GM23338 (cell line): Measurements from ENCODE around the gene KCNMB2. TPM values are rescaled to one million over a fixed set of nuclear protein-coding genes. Genes with fewer than 3 reads are reported as not detected.

Source experiments
- ATAC-seq: fragments of 200-7000 bp; cut with Tn5 transposase; 3 replicates; pipeline ENCODE4 v1.9.1; 2020
- DNase-seq: peaks from one replicate; pipeline ENCODE4 v3.0.0-alpha.2; 2015; ENCODE audit warnings: low spot score
- H2AFZ ChIP-seq: fragments of 200-600 bp; sonication (generic); 2 replicates; pipeline ENCODE4 v1.8.0; 2016; ENCODE audit warnings: antibody characterized with exemption, mild to moderate bottlenecking, moderate library complexity
- H3F3A ChIP-seq: fragments of 200-600 bp; sonication (generic); replicated peaks from 2 replicates; pipeline ENCODE4 v1.8.0; 2017; ENCODE audit warnings: antibody characterized with exemption, mixed run types, low read depth
- H3K27ac ChIP-seq: fragments of 200-600 bp; sonication (generic); 2 replicates; pipeline ENCODE4 v1.6.1; 2016; ENCODE audit warnings: low read depth
- H3K27me3 ChIP-seq: fragments of 200-600 bp; sonication (generic); 2 replicates; pipeline ENCODE4 v1.8.0; 2016; ENCODE audit warnings: mild to moderate bottlenecking, mixed run types, moderate library complexity; ENCODE audit not compliant: insufficient read depth
- H3K36me3 ChIP-seq: fragments of 200-600 bp; sonication (generic); 2 replicates; pipeline ENCODE4 v1.8.0; 2016; ENCODE audit warnings: mild to moderate bottlenecking; ENCODE audit not compliant: insufficient read depth
- H3K4me1 ChIP-seq: fragments of 200-600 bp; sonication (generic); 2 replicates; pipeline ENCODE4 v1.8.0; 2016; ENCODE audit warnings: mild to moderate bottlenecking, moderate library complexity; ENCODE audit not compliant: insufficient read depth
- H3K4me2 ChIP-seq: fragments of 200-600 bp; sonication (generic); 2 replicates; pipeline ENCODE4 v1.7.1; 2017; ENCODE audit warnings: mixed run types
- H3K4me3 ChIP-seq: fragments of 200-600 bp; sonication (generic); 2 replicates; pipeline ENCODE4 v1.6.1; 2016; ENCODE audit warnings: mixed run types
- H3K79me2 ChIP-seq: fragments of 200-600 bp; sonication (generic); replicated peaks from 2 replicates; pipeline ENCODE4 v1.8.0; 2017; ENCODE audit warnings: mild to moderate bottlenecking; ENCODE audit not compliant: insufficient read depth
- H3K9me2 ChIP-seq: fragments of 200-600 bp; sonication (generic); 2 replicates; pipeline ENCODE4 v1.8.0; 2017; ENCODE audit not compliant: insufficient read depth
- H4K20me1 ChIP-seq: fragments of 200-600 bp; sonication (generic); replicated peaks from 2 replicates; pipeline ENCODE4 v1.8.0; 2017; ENCODE audit warnings: mild to moderate bottlenecking; ENCODE audit not compliant: insufficient read depth
- H3K27ac Mint-ChIP-seq: 2 replicates; pipeline ENCODE4 v1.8.0; 2020; ENCODE audit warnings: inconsistent platforms, mild to moderate bottlenecking, moderate library complexity, mixed read lengths
- H3K27me3 Mint-ChIP-seq: 3 replicates; pipeline ENCODE4 v1.8.0; 2022; ENCODE audit warnings: low read depth, mild to moderate bottlenecking, moderate library complexity, mixed read lengths, inconsistent platforms; ENCODE audit not compliant: insufficient read depth, poor library complexity
- H3K36me3 Mint-ChIP-seq: 3 replicates; pipeline ENCODE4 v1.8.0; 2021; ENCODE audit warnings: low read depth, mild to moderate bottlenecking, inconsistent platforms, moderate library complexity, mixed read lengths
- H3K4me1 Mint-ChIP-seq: 3 replicates; pipeline ENCODE4 v1.8.0; 2020; ENCODE audit warnings: mild to moderate bottlenecking, inconsistent platforms, mixed read lengths
- H3K4me3 Mint-ChIP-seq: 3 replicates; pipeline ENCODE4 v1.8.0; 2021; ENCODE audit warnings: moderate library complexity, mild to moderate bottlenecking, inconsistent platforms, mixed read lengths
- H3K9me3 Mint-ChIP-seq: 3 replicates; pipeline ENCODE4 v1.8.0; 2020; ENCODE audit warnings: moderate library complexity, mild to moderate bottlenecking, inconsistent platforms, mixed read lengths
- CREB1 ChIP-seq: fragments of 250-450 bp; sonication (Bioruptor Pico); IDR thresholded peaks from 2 replicates; pipeline ENCODE4 v1.5.0; 2020; ENCODE audit warnings: low read depth, mild to moderate bottlenecking, moderate library complexity
- EZH2 ChIP-seq: fragments of 200-600 bp; sonication (generic); IDR thresholded peaks from one replicate; pipeline ENCODE4 v1.8.0; 2017; ENCODE audit warnings: antibody characterized with exemption, mild to moderate bottlenecking, low read depth; ENCODE audit not compliant: unreplicated experiment
- EZH2phosphoT487 ChIP-seq: fragments of 200-600 bp; sonication (generic); IDR thresholded peaks from one replicate; pipeline ENCODE4 v1.8.1; 2018; ENCODE audit warnings: antibody characterized with exemption; ENCODE audit not compliant: unreplicated experiment
- POLR2AphosphoS5 ChIP-seq: IDR thresholded peaks from 2 replicates; pipeline ENCODE4 v1.6.1; 2016; ENCODE audit warnings: antibody characterized with exemption, low read depth
- STAT1 ChIP-seq: IDR thresholded peaks from one replicate; pipeline ENCODE4 v1.6.1; 2016; ENCODE audit warnings: antibody characterized with exemption; ENCODE audit not compliant: unreplicated experiment
- ZNF114 ChIP-seq: fragments of 250-450 bp; sonication (Bioruptor Pico); IDR thresholded peaks from 2 replicates; pipeline ENCODE4 v1.5.0; 2020; ENCODE audit warnings: mild to moderate bottlenecking, moderate library complexity
- ZNF331 ChIP-seq: fragments of 250-450 bp; sonication (Bioruptor Pico); IDR thresholded peaks from 2 replicates; pipeline ENCODE4 v1.5.0; 2020; ENCODE audit warnings: low read depth, mild to moderate bottlenecking, moderate library complexity
- ZNF462 ChIP-seq: fragments of 250-450 bp; sonication (Bioruptor Pico); IDR thresholded peaks from 2 replicates; pipeline ENCODE4 v1.5.0; 2020; ENCODE audit warnings: mild to moderate bottlenecking, moderate library complexity
- polyA plus RNA-seq: library from polyadenylated mRNA; unstranded; fragments of >200 nt; fragmentation: Nextera tagmentation; extraction: Ambion mirVana; gene quantifications from 2 replicates; pipeline ENCODE4 v1.2.1, GENCODE V29; 2016
- total RNA-seq: library from RNA; depleted of rRNA; stranded (reverse); fragments of >200 nt; shearing (Covaris generic); gene quantifications from 2 replicates; pipeline ENCODE4 v1.2.3, GENCODE V29; 2014
- TF ChIP-seq, protein P1 (sequence below), 2 experiments: fragments of 200-600 bp in 1 of 2; sonication (generic) in 1 of 2; conservative IDR thresholded peaks; 2 replicates each; pipeline versions ENCODE4 v1.5.1 to v1.6.1; 2016 to 2017; ENCODE audit warnings: antibody characterized with exemption in 2 of 2, low read depth in 2 of 2, mild to moderate bottlenecking in 2 of 2, moderate library complexity in 1 of 2

The KCNMB2 gene
- total and polyA plus RNA-seq, 2 experiments from 2014 or later = 0.53 TPM; not detected in 1

DNA sequence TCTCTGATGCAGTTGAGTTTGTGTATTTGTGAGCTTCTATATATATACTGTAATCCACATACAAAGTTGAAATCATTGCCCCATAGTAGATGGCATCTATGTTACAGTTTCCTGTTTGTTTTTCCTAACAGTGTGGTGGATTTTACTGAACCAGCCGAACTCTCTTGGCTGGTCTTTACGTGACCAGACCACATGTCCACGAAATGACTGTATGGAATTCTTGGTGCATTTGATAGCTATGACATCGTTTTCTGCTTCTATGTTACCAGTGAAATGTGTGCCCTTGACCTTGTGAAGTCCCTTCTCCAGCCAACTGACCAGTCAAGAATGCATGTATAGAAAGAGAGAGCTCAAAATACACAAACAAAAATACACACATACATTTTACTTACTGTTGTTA lies 1.8 kb downstream of the KCNMB2 start (continued):
- TF ChIP-seq, protein P1, sequence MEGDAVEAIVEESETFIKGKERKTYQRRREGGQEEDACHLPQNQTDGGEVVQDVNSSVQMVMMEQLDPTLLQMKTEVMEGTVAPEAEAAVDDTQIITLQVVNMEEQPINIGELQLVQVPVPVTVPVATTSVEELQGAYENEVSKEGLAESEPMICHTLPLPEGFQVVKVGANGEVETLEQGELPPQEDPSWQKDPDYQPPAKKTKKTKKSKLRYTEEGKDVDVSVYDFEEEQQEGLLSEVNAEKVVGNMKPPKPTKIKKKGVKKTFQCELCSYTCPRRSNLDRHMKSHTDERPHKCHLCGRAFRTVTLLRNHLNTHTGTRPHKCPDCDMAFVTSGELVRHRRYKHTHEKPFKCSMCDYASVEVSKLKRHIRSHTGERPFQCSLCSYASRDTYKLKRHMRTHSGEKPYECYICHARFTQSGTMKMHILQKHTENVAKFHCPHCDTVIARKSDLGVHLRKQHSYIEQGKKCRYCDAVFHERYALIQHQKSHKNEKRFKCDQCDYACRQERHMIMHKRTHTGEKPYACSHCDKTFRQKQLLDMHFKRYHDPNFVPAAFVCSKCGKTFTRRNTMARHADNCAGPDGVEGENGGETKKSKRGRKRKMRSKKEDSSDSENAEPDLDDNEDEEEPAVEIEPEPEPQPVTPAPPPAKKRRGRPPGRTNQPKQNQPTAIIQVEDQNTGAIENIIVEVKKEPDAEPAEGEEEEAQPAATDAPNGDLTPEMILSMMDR (conservative IDR thresholded peaks at IDR 0.05; ENCODE audit: low read depth in 2 of 2) = no peak
- TF ChIP-seq EZH2 (no peak), POLR2AphosphoS5 (no peak), STAT1 (no peak), CREB1 (CRISPR knock-in tag) (no peak), ZNF462 (CRISPR knock-in tag) (no peak), ZNF331 (no peak), ZNF114 (CRISPR knock-in tag) (no peak)

DNA sequence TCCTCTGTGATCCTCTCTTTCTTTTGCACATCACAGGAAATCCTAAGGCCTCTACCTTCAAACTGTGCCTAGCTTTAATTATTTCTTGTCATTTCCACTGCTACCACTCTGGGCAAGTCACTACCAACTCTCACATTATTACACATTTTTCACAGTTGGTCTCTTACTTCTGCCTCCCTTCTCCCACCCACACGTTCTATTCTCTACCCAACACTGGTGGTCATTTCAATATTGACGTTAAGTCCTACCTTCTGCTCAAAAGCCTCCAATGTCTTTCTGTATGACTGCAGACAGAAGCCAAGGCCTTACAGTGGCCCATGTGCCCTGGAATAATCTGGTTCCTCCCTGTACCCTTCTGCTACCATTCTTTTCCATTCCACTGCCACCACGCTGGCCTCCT lies 3.9 kb downstream of the KCNMB2 start:
- no peak overlapping the region for H3K4me2 ChIP-seq
- Mint-ChIP-seq H3K27ac (peak overlapping the region; percentile 11; the same call in 1 of the 2 replicates), H3K4me1 (peaks cover 46% of the 10 kb centered on the region), H3K27me3 (peaks cover 2% of the 10 kb centered on the region), H3K9me3 (no peaks in the 10 kb centered on the region), H3K36me3 (no peaks in the 10 kb centered on the region), H3K4me3 (no peak overlapping the region)
- no peaks in the 10 kb centered on the region for H3K79me2 ChIP-seq
- no peaks in the 10 kb centered on the region for H3F3A ChIP-seq
- ATAC-seq (no peak), DNase-seq (no peak)
- H3K4me3 ChIP-seq = no peak overlapping the region
- H3K9me2 ChIP-seq = no peaks in the 10 kb centered on the region
- H3K4me1 ChIP-seq = peaks cover 42% of the 10 kb centered on the region
- H3K36me3 ChIP-seq = no peaks in the 10 kb centered on the region
- no peak overlapping the region for H3K27ac ChIP-seq
- H3K27me3 ChIP-seq = no peaks in the 10 kb centered on the region
- no peak overlapping the region for H2AFZ ChIP-seq
- H4K20me1 ChIP-seq = no peaks in the 10 kb centered on the region
- TF ChIP-seq EZH2phosphoT487 = no peak
- no peak for TF ChIP-seq ZNF114 (CRISPR knock-in tag)
- TF ChIP-seq, protein P1 (conservative IDR thresholded peaks at IDR 0.05; ENCODE audit: low read depth in 2 of 2) = no peak
